Measurements from ENCODE around the gene GOLIM4. TPM values are rescaled to one million over a fixed set of nuclear protein-coding genes. Genes with fewer than 3 reads are reported as not detected.

The GOLIM4 gene
- total and polyA plus RNA-seq, 12 donors = 6.5 to 25.2 (median 17.0) TPM

DNA sequence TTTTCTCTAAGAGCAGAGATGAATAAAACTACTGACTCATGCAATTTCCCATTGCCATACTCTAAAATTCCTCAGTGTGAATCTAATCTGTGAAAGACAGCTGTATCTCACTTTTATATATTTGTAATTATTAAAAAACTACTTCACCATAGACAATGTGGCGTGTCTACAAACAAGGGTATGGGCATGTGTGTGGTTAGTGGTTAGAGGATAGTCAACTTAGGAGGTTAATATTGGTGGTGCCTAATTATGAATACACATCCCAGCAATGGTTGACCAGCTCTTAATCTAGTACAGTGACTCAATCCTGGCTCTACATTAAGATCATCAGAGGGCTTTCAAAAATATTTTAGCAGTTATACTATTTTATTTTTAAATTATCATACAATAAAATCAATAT lies 94.5 kb downstream of the GOLIM4 start:
- no peak overlapping the region for H3K27ac ChIP-seq
- no peaks in the 10 kb centered on the region for H3K9me3 ChIP-seq (replicated peaks in 1 of 3)
- intact Hi-C loops (cut with DNase I) = no loop called here
- no peak overlapping the region for H3K4me3 ChIP-seq
- TF ChIP-seq POLR2A (IDR thresholded peaks at IDR 0.05) (no peak), CTCF (IDR thresholded peaks at IDR 0.05) (no peak)
- 74 to 90% (median 83%) methylated on average over 1 of the region's 1 CpG for WGBS, 4 donors
- H3K27me3 ChIP-seq = no peaks in the 10 kb centered on the region
- no peaks in the 10 kb centered on the region for H3K4me1 ChIP-seq (replicated peaks in 1 of 2)
- no peak for DNase-seq
- no peaks in the 10 kb centered on the region for H3K36me3 ChIP-seq (replicated peaks in 1 of 2)

GRCh38 chr3:167998253-167998652 lies 97.5 kb downstream of the GOLIM4 start:
- H3K4me1 ChIP-seq (replicated peaks in 1 of 2) = no peaks in the 10 kb centered on the region
- H3K27me3 ChIP-seq = no peaks in the 10 kb centered on the region
- intact Hi-C loops (cut with DNase I) = no loop called here
- no peak overlapping the region for H3K27ac ChIP-seq
- H3K36me3 ChIP-seq (replicated peaks in 1 of 2) = no peaks in the 10 kb centered on the region
- no peaks in the 10 kb centered on the region for H3K9me3 ChIP-seq (replicated peaks in 1 of 3)
- 73 to 81% (median 76%) methylated on average over 5 of the region's 5 CpGs for WGBS, 4 donors
- DNase-seq = no peak
- no peak overlapping the region for H3K4me3 ChIP-seq
- TF ChIP-seq POLR2A (IDR thresholded peaks at IDR 0.05) = no peak
- TF ChIP-seq CTCF (IDR thresholded peaks at IDR 0.05) = no peak

- H3K4me3 ChIP-seq = no peak overlapping the region
- no peak for TF ChIP-seq POLR2A (IDR thresholded peaks at IDR 0.05)
- no peak for TF ChIP-seq CTCF (IDR thresholded peaks at IDR 0.05)
- H3K36me3 ChIP-seq (replicated peaks in 1 of 2) = no peaks in the 10 kb centered on the region
- no peak overlapping the region for H3K27ac ChIP-seq
- DNase-seq = no peak
- intact Hi-C loops (cut with DNase I) = no loop called here
- H3K27me3 ChIP-seq = peaks cover 6% of the 10 kb centered on the region
- no peaks in the 10 kb centered on the region for H3K9me3 ChIP-seq (replicated peaks in 1 of 3)
- 73 to 86% (median 74%) methylated on average over 4 of the region's 4 CpGs for WGBS, 4 donors
- no peaks in the 10 kb centered on the region for H3K4me1 ChIP-seq (replicated peaks in 1 of 2)
These were observed 99.2 kb downstream of the GOLIM4 start for GRCh38 chr3:167996514-167996913.

GRCh38 chr3:167992381-167992780 lies 103.3 kb downstream of the GOLIM4 start:
- TF ChIP-seq POLR2A (IDR thresholded peaks at IDR 0.05) (no peak), CTCF (IDR thresholded peaks at IDR 0.05) (no peak)
- H3K36me3 ChIP-seq (replicated peaks in 1 of 2) = no peaks in the 10 kb centered on the region
- no peak overlapping the region for H3K27ac ChIP-seq
- no peaks in the 10 kb centered on the region for H3K9me3 ChIP-seq (replicated peaks in 1 of 3)
- H3K4me1 ChIP-seq (replicated peaks in 1 of 2) = no peaks in the 10 kb centered on the region
- intact Hi-C loops (cut with DNase I) = no loop called here
- H3K27me3 ChIP-seq = peaks cover 6% of the 10 kb centered on the region
- DNase-seq = no peak
- WGBS, 4 donors = 66 to 83% (median 77%) methylated on average over 1 of the region's 1 CpG
- H3K4me3 ChIP-seq = no peak overlapping the region
